Hindlimb muscle (tissue), 1 donor: ENCODE measurements around the gene NYNRIN. TPM values are rescaled to one million over a fixed set of nuclear protein-coding genes. Genes with fewer than 3 reads are reported as not detected.

ENCODE experiments used
- DNase-seq: peaks from one replicate; pipeline ENCODE4 v3.0.0-alpha.2; 2013
- polyA plus RNA-seq: library from polyadenylated mRNA; unstranded; fragments of 120-200 nt; gene quantifications from one replicate; pipeline ENCODE4 v1.2.1, GENCODE V29; 2013; ENCODE audit not compliant: insufficient read length

Gene NYNRIN
- polyA plus RNA-seq, 1 donor, result 25.1 TPM

DNA sequence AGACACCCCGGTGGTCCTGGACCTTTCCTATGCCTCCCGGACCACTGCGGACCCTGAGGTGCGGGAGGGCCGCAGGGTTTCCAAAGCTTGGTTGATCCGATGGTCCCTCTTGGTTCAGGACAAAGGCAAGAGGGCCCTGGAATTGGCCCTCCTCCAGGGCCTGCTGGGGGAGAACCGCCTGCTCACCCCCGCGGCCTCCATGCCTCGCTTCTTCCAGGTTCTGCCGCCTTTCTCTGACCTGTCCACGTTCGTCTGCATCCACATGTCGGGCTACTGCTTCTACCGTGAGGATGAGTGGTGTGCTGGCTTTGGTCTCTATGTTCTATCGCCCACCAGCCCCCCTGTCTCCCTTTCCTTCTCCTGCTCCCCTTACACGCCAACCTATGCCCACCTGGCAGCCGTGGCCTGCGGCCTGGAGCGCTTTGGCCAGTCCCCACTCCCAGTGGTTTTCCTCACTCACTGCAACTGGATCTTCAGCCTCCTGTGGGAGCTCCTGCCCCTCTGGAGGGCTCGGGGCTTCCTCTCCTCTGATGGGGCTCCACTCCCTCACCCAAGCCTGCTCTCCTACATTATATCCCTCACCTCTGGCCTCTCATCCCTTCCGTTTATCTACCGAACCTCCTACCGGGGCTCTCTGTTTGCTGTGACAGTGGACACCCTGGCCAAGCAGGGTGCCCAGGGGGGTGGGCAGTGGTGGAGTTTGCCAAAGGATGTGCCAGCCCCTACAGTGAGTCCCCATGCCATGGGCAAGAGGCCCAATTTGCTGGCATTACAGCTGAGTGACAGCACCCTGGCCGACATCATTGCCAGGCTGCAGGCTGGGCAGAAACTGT lies 16.8 kb downstream of the NYNRIN start:
- no peak for DNase-seq

DNA sequence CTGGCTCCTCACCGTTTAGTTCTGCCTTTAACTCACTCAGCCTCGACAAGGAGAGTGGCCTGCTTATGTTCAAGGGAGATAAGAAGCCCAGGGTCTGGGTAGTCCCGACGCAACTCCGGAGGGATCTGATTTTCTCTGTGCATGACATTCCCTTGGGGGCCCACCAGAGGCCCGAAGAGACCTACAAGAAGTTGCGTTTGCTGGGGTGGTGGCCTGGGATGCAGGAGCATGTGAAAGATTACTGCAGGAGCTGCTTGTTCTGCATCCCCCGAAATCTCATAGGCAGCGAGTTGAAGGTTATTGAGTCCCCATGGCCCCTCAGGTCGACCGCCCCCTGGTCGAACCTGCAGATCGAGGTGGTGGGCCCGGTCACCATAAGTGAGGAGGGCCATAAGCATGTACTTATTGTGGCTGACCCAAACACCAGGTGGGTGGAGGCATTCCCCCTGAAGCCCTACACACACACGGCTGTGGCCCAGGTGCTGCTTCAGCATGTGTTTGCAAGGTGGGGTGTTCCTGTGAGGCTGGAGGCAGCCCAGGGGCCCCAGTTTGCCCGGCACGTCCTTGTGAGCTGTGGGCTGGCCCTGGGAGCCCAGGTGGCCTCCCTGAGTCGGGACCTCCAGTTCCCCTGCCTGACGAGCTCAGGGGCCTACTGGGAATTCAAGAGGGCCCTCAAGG lies 17.6 kb downstream of the NYNRIN start:
- no peak for DNase-seq

DNA sequence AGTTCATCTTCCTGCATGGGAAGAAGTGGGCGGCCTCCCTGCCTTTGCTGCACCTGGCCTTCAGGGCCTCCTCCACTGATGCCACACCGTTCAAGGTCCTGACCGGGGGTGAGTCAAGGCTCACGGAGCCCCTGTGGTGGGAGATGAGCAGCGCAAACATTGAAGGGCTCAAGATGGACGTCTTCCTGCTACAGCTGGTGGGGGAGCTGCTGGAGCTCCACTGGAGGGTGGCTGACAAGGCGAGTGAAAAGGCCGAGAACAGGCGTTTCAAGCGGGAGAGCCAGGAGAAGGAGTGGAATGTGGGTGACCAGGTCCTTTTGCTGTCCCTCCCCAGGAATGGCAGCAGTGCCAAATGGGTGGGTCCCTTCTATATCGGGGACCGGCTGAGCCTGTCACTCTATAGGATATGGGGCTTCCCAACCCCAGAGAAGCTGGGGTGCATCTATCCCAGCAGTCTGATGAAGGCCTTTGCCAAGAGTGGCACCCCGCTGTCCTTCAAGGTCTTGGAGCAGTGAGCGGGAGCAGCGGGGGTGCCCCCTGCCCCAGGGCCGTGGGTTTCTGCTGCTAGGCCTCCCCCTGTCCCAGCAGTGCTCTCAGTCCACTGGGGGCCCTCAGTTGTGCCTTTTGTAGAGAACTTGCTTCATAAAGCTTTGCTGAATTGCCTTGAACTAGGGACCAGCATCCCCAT lies 18.3 kb downstream of the NYNRIN start:
- no peak for DNase-seq

DNA sequence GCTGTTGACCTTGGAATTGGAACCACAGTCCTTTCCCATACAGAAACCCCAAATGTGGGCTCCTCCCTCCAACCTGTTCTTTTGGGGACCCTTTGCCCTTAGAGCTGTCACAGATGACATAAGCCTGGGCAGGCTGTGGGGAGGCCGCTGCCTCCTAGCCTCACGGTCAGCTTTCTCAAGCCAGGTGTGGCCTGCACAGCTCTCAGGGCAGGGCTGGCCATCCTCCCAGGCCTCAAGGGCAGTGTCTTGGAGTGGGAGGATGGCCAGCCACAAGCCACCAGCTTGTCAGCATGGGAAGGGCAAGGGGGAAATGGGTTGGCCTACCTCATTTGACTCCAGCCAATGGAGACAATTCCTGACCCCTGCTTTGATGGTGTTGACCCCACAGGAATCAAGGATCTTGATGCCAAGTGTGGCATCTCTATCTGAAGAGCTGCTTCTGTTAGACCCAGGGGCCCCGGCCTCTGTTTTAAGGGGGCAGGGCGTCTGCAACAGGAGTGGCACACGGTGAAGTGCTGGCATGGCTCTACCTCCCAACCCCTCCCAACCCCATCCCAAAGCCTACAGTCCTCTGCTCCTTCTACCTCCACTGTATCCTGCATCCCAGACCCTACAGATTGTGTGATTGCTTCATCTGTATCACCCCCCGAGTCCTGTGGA lies 19.2 kb downstream of the NYNRIN start:
- DNase-seq, result no peak

DNA sequence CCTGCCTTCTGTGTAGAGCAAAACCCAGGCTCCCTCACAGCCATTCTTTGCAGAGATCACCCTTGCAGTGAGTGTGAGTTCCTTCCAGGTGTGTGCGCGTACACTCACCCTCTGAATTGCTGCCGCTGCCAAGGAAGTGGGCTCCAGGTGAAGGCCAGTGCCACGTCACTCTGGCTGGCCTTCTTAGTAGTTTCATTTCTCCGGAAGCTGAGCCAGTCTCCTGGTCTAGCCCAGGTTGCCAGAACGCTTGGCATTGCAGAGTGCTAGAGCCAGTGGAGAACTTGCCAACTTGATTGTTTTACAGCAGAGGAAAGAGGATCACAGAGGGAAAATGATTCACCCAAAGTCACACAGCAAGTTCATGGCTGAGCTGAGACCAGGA lies 19.7 kb downstream of the NYNRIN start:
- DNase-seq, result no peak

DNA sequence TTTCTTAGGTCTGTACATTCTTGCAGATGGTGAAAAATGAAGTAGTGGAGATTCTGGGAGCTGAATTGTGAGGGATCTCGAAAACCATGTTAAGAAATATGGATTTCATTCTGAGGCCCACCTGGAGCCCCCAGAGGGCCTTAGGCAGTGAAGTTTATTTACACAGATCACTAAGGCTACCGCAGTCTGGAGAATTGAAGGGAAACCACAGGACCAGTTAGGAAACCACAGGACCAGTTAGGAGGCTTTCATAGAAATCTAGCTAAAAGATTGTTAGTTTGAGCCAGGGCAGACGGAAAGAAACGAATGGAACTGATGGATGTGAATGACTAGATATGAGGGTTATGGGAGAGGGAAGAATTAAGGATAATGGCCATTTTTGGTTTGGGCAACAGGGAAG lies 23.5 kb downstream of the NYNRIN start:
- DNase-seq, result no peak

DNA sequence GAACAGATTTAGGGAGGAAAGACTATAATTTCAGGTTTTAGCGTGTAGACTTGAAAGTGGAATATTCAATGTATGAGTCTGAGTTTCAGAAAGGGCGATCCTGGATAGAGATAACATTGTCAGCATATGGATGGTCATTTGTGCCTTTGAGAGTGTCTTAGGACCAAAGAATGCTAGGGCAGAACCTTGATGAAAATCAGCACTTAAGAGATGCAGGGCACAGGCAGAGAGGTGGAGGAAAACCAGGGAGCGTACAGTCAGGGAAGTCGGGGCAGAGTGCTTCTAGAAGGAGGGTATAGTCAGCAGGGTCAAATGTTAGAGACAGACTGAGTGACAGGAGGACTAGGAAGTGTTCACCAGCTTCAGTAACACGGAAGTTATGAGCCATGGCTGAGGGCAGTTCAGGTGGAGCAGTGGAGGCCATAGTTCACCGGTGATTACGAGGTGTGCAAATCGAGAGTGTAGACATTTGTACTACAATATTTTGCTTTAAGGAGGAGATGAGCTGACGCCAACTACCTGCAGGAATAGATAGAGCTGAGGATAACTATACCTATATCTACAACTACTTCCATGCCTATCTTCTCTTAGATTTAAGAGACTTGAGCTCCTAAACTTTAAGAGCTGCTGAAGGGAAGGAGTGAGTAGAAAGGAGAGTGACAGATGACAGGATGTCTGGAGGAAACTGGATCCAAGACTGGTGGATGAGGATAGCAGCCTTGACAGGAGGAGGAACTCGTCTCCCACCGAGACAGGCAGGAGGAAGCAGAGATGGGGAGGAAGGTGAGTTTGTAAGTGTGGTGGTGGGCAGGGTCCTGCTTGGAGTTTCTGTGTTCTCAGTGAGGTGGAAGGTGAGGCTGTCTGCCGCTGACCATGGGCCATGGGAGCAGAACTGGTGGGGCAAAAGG lies 24.1 kb downstream of the NYNRIN start:
- no peak for DNase-seq

DNA sequence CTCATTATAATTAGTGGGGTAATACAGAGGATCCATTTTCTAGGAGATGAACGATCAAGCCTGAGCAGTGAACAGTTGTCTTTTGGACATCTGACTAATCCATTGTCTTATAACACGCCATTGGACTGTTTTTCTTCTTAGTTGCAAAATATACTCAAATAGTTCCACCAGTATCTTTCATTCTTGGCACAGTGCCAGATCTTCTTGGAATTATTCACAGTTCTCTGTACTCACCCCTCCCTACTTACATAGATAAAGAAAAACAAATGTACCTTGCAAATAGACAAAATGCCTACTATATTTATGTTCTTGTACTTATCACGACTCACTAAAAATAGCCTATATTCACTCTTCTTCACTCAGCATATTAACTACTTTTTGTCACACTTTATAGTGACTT lies 26.9 kb downstream of the NYNRIN start:
- DNase-seq, result no peak

DNA sequence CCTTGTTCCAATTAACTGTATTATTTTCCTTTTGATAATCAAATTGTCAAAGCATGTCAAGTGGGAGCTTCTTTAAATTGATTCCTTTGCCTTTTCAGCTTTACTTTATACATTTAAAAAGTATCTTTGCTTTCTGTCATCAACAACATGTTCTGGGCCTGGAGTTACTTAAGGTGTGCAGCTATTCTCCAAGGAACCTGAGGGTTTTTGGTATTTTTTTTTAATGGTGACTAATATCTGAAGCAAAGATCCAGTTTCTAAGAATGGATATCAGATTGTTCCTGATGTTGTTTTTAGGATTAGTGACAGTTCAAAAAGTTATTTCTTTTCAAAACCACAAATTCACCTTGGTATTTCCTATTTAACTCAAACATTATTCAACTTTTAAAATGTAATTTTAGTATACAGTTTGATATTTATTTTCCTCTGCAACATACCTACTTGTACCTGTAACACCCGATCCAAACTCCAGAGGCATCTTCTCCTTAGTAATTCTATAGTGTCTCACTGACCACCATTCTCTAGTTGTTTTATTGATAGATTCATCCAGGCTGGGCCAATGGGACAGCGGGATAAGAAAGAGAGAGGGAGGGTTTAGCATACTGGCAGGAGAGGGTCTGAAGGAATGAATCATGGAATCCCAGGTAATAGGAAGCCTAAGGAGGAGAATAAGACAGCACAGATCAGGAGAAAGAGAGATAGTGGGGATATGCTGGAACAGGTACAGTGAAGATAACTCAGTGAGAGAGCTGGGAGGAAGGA lies 27.5 kb downstream of the NYNRIN start:
- no peak for DNase-seq

DNA sequence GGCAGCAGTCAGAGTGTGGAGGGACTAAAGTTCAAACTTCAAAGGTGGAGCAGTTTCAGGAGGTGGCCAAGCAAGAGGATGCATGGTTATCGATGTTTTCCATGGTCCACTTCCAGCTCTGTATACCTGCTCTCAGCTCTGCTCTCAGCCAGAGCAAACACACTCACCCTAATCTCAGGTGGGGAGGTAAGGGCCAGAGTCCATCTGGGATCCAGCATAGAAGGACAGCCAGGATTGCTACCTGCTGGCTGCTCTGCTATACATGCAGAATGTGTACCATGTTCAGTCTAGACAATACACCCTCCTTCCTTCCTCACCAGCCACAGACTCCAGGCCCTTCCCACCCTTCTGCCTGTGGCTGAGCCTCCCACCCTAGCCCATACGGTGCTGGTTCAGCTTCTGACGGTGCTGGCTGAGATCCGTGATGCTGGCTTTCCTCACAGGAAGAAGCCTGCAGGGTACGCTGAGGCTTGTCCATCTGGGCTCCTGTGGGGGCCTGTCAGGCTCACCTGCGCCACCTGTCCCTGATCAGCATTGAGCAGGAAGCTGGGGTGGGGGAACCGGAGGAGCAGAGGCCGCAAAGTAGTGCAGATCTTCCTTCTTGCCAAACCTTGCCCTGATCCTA lies 28.2 kb downstream of the NYNRIN start:
- no peak for DNase-seq

DNA sequence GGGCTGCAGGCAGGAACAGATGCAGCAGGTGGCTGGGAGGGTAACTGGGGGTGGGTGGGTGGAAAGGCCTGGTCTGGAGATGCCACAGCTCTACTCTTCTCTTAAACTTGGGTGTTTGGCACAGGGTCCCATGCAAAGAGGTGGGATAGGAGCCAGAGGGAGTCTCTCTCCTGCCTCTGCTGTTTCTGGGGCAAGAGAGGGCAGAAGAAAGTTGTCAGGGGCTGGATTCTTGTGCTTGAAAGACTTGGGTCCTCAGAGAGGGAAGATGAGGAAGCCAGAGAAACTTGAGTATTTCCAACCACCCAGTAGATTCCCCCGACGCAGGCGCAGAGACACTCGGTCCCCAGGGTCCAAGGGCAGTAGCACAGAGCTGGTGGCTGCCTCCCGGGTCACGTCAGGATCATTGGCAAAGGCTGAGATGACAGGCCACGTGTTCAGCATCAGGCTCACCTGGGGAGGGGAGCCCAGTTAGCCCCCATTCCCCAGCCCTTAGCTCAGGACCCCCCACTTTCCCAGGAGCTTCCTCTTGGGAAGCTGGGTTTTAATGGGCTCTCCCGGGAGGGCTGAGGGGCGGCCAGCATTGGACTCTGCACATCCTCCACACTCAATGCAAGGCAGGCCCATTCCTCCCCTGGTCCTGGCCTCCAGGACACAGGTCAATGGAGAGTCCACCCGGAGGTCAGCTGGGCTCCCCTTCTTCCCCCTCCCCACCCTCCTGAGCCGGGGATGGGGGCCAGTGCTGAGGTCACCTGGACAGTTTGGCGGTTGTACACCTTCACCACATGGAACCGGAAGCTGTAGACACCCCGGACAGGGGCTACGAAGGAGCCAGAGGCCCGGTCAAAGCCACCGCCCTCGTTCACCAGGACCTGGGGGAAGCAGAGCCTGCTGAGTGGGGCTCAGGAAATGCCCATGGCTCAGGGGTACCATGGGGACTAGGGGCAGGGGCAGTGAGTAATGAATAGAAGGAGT lies 29.0 kb downstream of the NYNRIN start:
- no peak for DNase-seq

DNA sequence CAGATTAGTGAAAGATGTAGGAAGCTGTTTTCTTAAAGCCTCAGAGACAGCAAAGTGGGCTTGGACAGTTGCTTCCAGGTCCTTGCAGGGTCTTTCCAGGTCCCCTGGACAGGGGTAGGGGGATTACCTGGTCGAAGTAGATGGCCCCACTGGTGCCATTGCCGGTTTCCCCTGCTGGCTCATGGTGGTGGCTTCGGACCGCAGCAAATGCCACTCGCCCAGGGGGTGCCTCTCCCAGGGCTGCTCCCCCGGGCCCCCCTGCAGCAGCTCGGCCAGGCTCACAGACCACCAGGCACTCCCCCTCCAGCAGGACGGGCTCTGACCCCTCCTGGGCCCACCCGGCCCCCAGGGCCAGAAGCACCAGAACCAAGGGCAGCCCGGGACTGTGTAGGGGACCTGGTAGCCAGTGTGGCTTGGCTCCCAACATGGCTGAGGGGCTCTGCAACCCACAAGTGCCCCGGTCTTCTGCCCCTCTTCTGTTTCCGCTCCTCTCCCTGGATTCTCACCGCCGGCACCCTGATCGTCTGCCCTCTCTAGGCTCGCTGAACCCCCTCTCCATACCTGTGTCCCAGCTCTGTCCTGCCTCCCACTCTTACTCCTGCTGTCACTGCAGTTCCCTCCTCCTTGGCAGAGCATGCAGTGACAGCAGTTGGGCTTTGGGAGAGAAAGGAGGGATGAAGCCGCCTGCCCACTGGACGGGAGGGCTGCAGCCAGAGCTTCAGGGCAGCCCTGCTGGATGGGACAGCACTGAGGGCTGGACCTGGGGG lies 30.0 kb downstream of the NYNRIN start:
- peak; percentile 54 for DNase-seq

DNA sequence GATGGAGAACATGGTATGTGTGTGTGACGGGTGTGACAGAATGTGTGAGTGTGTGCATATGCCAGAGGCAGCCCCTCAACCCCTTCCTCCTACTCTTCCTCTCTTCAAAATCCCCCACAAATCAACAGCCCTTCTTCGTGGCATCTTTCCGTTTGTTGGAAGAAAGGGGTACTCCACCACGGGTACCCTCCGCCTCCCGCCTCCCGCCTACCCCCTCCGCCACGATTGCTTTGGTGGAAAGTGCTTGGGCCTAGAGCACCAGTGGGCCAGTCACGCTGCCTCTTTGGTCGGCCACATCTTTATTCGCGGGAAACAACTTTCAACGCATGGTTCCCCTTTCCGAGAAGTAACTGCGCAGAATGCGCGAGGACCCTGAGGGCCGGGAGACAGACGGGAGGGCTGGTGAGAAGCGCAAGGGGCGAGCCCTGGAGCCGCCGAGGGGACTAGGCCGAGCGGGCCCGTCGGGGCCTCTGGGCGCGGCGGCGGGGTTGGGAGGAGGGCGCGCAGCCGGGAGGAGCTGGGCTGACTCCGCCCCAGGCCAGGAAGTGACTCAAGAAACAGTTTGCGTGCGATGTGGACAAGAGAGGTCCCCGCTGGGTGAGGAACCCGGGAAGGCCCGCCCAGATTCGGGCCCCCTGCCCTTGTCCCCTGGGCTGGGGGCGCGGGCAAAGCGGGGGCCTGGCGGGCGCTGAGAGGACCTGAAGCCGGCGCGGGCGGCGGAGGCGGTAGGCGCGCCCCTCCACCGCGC lies 30.8 kb downstream of the NYNRIN start, which contains the start of the genes CBLN3 and KHNYN:
TSS of gene CBLN3 (minus strand) at position 274 of the 748 bp plus-strand sequence. CDS start 614 bp downstream, outside the sequence.
TSS of gene KHNYN (plus strand) at position 560 of the 748 bp plus-strand sequence. CDS start 777 bp downstream, outside the sequence.
- peak; percentile 92 for DNase-seq

DNA sequence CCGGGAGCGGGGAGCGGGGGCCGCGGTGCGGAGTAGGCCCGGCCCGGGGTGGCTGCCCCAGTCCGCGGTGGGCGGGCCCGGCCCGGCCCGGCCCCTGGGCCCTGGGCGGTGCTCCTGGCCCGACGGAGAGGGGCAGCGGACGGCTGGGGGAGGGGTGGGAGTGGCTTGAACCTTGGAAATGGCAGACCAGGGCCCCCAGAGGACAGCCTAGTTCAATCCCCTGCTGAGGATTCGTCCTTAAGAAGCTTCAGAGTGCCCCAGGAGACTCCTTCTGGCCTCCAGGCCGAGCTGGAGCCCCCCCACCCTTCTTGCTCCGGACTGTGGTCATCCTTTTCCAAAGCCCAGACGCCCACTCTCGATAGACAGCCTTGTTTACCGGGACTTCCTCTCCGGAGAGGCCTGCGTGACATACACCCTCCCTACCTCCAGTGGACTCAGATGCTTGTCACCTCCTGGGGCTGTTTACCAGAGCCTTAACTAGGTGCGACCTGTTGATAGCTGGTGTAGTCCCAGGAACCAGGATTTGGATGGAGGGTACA lies 31.4 kb downstream of the NYNRIN start:
- DNase-seq, result peak; percentile 85

DNA sequence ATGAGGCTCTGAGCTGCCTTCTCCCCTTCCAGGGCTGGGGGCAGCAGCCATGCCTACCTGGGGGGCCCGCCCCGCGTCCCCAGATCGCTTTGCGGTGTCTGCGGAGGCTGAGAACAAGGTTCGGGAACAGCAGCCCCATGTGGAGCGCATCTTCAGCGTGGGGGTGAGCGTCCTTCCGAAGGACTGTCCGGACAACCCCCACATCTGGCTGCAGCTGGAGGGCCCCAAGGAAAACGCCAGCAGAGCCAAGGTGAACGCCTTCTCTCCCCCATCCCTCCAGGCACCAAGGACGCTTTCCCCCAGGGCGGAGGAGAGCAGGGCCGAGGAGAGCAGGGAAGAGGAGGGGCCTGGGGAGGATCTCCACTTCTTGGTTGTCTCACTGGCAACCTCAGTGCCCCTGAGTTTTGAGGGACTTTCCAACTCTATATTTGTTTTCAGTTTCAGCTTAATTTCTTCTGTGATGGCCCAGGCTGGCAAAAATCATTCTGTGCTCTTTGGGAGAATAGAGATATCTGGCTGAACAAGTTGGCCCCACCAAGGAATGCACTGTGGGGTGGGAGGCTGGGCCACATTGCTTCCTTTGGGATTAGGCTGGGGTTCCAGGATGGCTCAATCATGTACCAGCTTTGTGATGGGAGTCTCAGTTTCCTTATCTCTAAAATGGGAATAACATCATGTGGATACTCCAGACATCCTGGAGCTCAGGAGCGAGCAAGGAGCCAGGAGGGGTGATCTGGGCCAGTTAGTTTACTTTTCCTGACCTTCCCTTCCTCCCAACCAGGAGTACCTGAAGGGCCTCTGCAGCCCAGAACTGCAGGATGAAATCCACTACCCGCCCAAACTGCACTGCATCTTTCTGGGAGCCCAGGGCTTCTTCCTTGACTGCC lies 32.1 kb downstream of the NYNRIN start:
- DNase-seq, result no peak
